GM19238 (cell line): ENCODE measurements around the gene PHKG2.
A peak's percentile ranks its signal among the peaks of the same experiment; 100 is the strongest.
"Not testable (repeated sequence)": the region's sequence is repeated elsewhere in the genome, so short reads cannot be mapped to it uniquely, and the experiment has no call there.

Experiments used
- DNase-seq: peaks from one replicate; pipeline ENCODE4 v3.0.0; 2011; ENCODE audit warnings: low spot score; ENCODE audit not compliant: insufficient read length

PHKG2 gene, protein sequence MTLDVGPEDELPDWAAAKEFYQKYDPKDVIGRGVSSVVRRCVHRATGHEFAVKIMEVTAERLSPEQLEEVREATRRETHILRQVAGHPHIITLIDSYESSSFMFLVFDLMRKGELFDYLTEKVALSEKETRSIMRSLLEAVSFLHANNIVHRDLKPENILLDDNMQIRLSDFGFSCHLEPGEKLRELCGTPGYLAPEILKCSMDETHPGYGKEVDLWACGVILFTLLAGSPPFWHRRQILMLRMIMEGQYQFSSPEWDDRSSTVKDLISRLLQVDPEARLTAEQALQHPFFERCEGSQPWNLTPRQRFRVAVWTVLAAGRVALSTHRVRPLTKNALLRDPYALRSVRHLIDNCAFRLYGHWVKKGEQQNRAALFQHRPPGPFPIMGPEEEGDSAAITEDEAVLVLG

DNA sequence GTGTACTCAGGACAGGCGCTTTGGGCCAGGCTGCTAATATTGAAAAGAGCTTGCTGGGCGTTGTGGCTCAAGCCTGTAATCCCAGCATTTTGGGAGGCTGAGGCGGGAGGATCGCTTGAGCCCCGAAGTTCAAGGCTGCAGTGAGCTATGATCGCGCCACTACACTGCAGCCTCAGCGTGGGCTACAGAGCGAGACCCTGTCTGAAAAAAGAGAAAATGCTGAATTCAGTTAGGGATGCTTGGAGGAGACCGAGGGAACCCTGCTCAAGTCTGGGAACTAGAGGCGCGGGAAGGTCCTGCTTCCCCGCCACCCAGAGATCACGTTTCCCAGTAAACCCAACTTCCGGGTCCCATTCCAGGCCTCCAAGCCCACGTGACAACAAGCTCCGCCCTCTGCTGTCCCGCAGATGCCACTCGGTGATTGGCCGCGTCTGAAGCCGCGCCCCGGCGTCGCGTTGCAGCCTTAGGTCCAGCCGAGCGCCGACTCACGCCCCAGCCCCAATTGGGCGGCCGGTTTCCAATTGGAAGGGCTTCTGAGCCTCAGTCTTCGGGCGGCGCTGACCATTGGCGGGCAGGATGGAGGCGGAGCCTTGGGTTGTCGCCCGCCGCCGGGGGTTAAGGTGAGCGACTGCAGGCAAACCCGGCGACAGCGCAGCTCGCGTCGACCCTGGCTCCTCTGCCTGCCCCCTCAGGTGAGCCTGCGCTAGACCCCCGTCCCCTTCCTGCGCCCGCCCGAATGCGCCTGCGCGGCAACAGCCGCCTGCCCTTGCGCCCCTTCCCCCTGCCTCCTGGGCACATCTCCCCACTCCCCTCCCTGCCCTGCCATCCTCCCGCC, at the start of gene PHKG2:
TSS of gene PHKG2 (plus strand) at position 627 of the 835 bp plus-strand sequence. CDS start 396 bp downstream, outside the sequence.
- peak; percentile 99 for DNase-seq

GRCh38 chr16:30698816-30699614, 49.2 kb upstream of the PHKG2 start, which contains the start of gene SRCAP:
Gene SRCAP (plus strand): TSS chr16:30699171. CDS start chr16:30700825, 1,654 bp downstream.
- peak; percentile 83 for DNase-seq

- DNase-seq: no peak
Observed at GRCh38 chr16:30699615-30700099, 48.6 kb upstream of the PHKG2 start.

GRCh38 chr16:30700491-30700890, 47.7 kb upstream of the PHKG2 start:
- no peak for DNase-seq

- DNase-seq: no peak
Observed at GRCh38 chr16:30700971-30701370, 47.3 kb upstream of the PHKG2 start.

DNA sequence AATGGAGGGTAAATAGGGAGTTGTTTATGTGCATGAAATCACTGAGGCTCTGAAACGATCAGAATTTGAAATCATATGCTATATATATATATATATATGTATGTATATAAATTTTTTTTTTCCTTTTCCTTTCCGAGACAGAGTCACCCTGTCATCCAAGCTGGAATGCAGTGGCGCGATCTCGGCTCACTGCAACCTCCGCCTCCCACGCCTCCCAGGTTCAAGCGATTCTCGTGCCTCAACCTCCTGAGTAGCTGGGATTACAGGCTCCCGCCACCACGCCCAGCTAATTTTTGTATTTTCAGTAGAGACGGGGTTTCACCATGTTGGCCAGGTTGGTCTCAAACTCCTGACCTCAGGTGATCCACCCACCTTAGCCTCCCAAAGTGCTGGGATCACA, 45.2 kb upstream of the PHKG2 start:
- not testable (repeated sequence) for DNase-seq

GRCh38 chr16:30703971-30704370, 44.3 kb upstream of the PHKG2 start:
- DNase-seq: no peak

- DNase-seq: no peak
Observed at GRCh38 chr16:30706046-30706445, 42.2 kb upstream of the PHKG2 start.

DNA sequence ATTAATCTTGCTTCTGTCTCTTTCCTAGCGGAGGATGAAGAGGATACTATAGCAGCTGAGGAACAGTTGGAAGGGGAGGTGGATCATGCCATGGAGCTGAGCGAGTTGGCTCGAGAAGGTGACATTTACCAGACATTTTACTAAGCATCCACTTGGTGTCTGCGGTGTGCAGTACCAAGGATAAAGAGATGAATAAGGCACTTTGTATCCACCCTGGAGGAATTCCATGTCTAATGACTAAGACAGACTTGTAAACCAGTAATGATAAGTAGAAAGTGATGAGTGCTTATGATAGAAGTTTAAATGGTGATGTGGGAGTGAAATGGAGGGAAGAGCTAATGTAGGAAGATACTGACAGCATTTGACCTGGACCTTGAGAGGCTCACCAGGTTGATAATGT, 37.3 kb upstream of the PHKG2 start:
- DNase-seq: no peak

GRCh38 chr16:30711712-30712111, 36.5 kb upstream of the PHKG2 start:
- DNase-seq: no peak

DNA sequence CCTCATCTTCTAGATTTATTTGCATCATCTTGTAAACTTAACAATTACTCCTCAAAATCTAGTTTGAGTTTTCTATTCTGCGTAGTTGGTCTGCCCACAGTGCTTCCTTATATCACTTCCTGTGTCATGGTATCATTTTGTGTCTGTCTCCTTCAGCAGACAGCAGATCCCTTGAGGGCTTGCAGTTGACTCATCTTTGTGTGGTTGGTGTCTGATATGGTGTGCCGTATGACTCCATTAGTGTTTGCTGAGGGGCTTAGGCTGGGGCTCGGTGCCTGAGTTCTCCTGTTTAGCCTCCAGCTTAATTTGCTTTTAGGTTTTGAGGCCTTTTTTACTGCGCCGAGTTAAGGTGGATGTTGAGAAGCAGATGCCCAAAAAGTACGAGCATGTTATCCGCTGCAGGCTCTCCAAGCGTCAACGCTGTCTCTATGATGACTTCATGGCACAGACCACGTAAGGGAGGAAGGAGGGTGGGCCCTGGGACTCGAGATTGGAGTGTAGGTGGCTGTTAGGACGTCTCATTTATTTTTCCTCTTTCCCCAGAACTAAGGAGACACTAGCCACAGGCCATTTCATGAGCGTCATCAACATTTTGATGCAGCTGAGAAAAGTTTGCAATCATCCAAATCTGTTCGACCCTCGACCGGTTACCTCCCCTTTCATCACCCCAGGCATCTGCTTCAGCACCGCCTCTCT, 32.3 kb upstream of the PHKG2 start:
- DNase-seq: no peak

- DNase-seq: no peak
Observed at GRCh38 chr16:30720086-30720485, 28.1 kb upstream of the PHKG2 start.

DNA sequence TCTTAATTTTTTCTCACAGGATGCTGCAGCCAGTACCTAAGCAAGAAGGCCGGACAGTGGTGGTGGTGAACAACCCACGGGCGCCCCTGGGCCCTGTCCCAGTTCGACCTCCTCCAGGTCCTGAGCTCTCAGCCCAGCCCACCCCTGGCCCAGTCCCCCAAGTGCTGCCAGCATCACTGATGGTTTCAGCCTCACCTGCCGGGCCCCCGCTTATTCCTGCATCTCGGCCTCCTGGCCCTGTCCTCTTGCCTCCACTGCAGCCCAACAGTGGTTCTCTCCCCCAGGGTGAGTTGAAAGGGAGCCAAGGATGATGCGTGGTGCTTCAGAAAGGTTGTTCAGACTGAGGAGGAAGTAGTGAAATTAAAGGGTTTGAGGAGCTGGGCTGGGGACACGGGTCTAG, 27.5 kb upstream of the PHKG2 start:
- no peak for DNase-seq

DNA sequence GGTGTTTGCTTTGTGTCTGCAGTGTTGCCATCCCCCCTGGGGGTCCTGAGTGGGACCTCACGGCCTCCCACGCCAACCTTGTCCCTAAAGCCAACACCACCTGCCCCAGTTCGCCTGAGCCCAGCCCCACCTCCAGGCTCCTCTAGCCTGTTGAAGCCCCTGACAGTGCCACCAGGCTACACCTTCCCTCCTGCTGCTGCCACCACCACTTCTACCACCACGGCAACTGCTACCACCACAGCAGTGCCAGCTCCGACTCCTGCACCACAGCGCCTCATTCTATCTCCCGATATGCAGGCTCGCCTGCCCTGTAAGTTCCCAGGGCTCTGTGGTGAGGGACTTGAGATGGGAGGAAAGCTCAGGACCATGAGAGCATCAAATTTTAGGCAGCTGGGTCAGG, 27.1 kb upstream of the PHKG2 start:
- no peak for DNase-seq

- DNase-seq: no peak
Observed at GRCh38 chr16:30721606-30722005, 26.6 kb upstream of the PHKG2 start.

GRCh38 chr16:30722443-30722842, 25.8 kb upstream of the PHKG2 start:
- DNase-seq: no peak

GRCh38 chr16:30722916-30723315, 25.3 kb upstream of the PHKG2 start:
- no peak for DNase-seq

DNA sequence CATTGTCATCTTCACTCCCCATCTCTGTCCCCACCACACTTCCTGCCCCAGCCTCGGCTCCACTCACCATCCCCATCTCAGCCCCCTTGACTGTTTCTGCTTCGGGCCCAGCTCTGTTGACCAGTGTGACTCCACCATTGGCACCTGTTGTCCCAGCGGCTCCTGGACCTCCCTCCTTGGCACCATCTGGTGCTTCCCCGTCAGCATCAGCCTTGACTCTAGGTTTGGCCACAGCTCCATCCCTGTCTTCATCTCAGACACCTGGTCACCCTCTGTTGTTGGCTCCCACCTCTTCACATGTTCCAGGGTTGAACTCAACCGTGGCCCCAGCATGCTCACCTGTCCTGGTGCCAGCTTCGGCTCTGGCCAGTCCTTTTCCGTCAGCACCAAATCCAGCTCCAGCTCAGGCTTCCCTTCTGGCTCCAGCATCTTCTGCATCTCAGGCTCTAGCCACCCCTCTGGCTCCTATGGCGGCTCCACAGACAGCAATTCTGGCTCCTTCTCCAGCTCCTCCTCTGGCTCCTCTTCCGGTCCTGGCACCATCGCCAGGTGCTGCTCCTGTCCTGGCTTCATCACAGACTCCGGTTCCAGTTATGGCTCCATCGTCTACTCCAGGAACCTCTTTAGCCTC, 24.4 kb upstream of the PHKG2 start:
- DNase-seq: no peak

DNA sequence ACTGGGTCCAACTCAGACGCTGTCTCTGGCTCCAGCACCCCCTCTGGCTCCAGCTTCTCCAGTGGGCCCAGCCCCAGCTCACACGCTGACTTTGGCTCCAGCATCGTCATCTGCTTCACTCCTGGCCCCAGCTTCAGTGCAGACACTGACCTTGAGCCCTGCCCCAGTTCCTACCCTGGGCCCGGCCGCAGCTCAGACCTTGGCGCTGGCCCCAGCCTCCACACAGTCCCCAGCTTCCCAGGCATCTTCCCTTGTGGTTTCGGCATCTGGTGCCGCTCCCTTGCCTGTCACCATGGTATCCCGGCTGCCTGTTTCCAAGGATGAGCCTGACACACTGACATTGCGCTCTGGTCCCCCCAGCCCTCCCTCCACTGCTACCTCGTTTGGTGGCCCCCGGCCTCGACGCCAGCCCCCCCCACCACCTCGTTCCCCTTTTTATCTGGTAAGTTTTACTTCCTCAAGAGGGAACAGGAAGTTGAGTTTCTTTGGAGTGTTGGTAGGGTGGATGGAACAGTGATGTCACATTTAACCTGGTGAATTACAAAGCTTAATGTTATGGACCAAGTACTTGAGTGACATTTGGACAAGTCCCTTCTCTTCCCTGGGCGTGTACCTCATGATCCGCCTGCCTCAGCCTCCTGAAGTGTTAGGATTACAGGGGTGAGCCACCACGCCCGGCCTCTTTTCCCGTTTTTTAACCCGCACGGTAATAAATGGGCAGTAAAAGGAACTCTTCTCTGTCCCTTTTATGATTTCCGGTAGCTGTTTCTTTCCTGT, 23.4 kb upstream of the PHKG2 start:
- DNase-seq: no peak

- no peak for DNase-seq
Observed at GRCh38 chr16:30725418-30725792, 22.8 kb upstream of the PHKG2 start.
